ENCODE measurements around the gene OLIG1.
A peak's percentile ranks its signal among the peaks of the same experiment; 100 is the strongest.

OLIG1 gene

GRCh38 chr21:33059380-33059841 is 10.5 kb upstream of the OLIG1 start:
- Histone ChIP-seq H3K27me3 (ENCODE audit: control insufficient read depth in 1 of 2, insufficient read depth in 2 of 2, low read length in 2 of 2) (peaks cover 15 to 21% of the 10 kb centered on the region in 2 donors), H3K4me1 (ENCODE audit: control insufficient read depth in 1 of 2, insufficient read depth in 2 of 2, low read length in 2 of 2) (no peaks in the 10 kb centered on the region), H3K9me3 (ENCODE audit: control insufficient read depth in 1 of 2, low read length in 2 of 2) (no peaks in the 10 kb centered on the region), H3K36me3 (ENCODE audit: control insufficient read depth in 1 of 2, insufficient read depth in 2 of 2, low read length in 2 of 2) (no peaks in the 10 kb centered on the region), H3K9ac (ENCODE audit: low read depth in 1 of 2, low read length in 2 of 2) (no peak overlapping the region), H3K27ac (ENCODE audit: low read depth, low read length) (no peak overlapping the region), H3K4me3 (ENCODE audit: low read depth in 1 of 2, low read length in 2 of 2) (no peak overlapping the region)

GRCh38 chr21:33061233-33061632 is 8.7 kb upstream of the OLIG1 start:
- no peak overlapping the region for H3K4me3 ChIP-seq (ENCODE audit: low read depth in 1 of 2, low read length in 2 of 2)
- H3K4me1 ChIP-seq (ENCODE audit: control insufficient read depth in 1 of 2, insufficient read depth in 2 of 2, low read length in 2 of 2), result no peaks in the 10 kb centered on the region
- no peaks in the 10 kb centered on the region for H3K36me3 ChIP-seq (ENCODE audit: control insufficient read depth in 1 of 2, insufficient read depth in 2 of 2, low read length in 2 of 2)
- no peaks in the 10 kb centered on the region for H3K9me3 ChIP-seq (ENCODE audit: control insufficient read depth in 1 of 2, low read length in 2 of 2)
- H3K27me3 ChIP-seq (ENCODE audit: control insufficient read depth in 1 of 2, insufficient read depth in 2 of 2, low read length in 2 of 2), result peaks cover 23 to 33% of the 10 kb centered on the region in 2 donors
- no peak overlapping the region for H3K9ac ChIP-seq (ENCODE audit: low read depth in 1 of 2, low read length in 2 of 2)
- no peak overlapping the region for H3K27ac ChIP-seq (ENCODE audit: low read depth, low read length)

- Histone ChIP-seq H3K36me3 (ENCODE audit: control insufficient read depth in 1 of 2, insufficient read depth in 2 of 2, low read length in 2 of 2) (no peaks in the 10 kb centered on the region), H3K4me1 (ENCODE audit: control insufficient read depth in 1 of 2, insufficient read depth in 2 of 2, low read length in 2 of 2) (no peaks in the 10 kb centered on the region), H3K27ac (ENCODE audit: low read depth, low read length) (no peak overlapping the region), H3K27me3 (ENCODE audit: control insufficient read depth in 1 of 2, insufficient read depth in 2 of 2, low read length in 2 of 2) (peaks cover 42 to 53% of the 10 kb centered on the region in 2 donors), H3K4me3 (ENCODE audit: low read depth in 1 of 2, low read length in 2 of 2) (no peak overlapping the region), H3K9ac (ENCODE audit: low read depth in 1 of 2, low read length in 2 of 2) (no peak overlapping the region), H3K9me3 (ENCODE audit: control insufficient read depth in 1 of 2, low read length in 2 of 2) (no peaks in the 10 kb centered on the region)
Measured at GRCh38 chr21:33063375-33063883, 6.5 kb upstream of the OLIG1 start.

GRCh38 chr21:33063907-33064622 is 5.9 kb upstream of the OLIG1 start:
- H3K9me3 ChIP-seq (ENCODE audit: control insufficient read depth in 1 of 2, low read length in 2 of 2), result no peaks in the 10 kb centered on the region
- H3K36me3 ChIP-seq (ENCODE audit: control insufficient read depth in 1 of 2, insufficient read depth in 2 of 2, low read length in 2 of 2), result no peaks in the 10 kb centered on the region
- no peaks in the 10 kb centered on the region for H3K4me1 ChIP-seq (ENCODE audit: control insufficient read depth in 1 of 2, insufficient read depth in 2 of 2, low read length in 2 of 2)
- H3K27me3 ChIP-seq (ENCODE audit: control insufficient read depth in 1 of 2, insufficient read depth in 2 of 2, low read length in 2 of 2), result peaks cover 48 to 59% of the 10 kb centered on the region in 2 donors
- H3K4me3 ChIP-seq (ENCODE audit: low read depth in 1 of 2, low read length in 2 of 2), result no peak overlapping the region
- H3K9ac ChIP-seq (ENCODE audit: low read depth in 1 of 2, low read length in 2 of 2), result no peak overlapping the region
- no peak overlapping the region for H3K27ac ChIP-seq (ENCODE audit: low read depth, low read length)

GRCh38 chr21:33064623-33065390 is 5.1 kb upstream of the OLIG1 start:
- H3K27me3 ChIP-seq (ENCODE audit: control insufficient read depth in 1 of 2, insufficient read depth in 2 of 2, low read length in 2 of 2), result peaks cover 55 to 66% of the 10 kb centered on the region in 2 donors
- H3K9ac ChIP-seq (ENCODE audit: low read depth in 1 of 2, low read length in 2 of 2), result no peak overlapping the region
- H3K4me3 ChIP-seq (ENCODE audit: low read depth in 1 of 2, low read length in 2 of 2), result no peak overlapping the region

GRCh38 chr21:33067043-33067442 is 2.9 kb upstream of the OLIG1 start:
- H3K27ac ChIP-seq (ENCODE audit: low read depth, low read length), result no peak overlapping the region
- peaks cover 0 to 17% of the 10 kb centered on the region in 2 donors for H3K4me1 ChIP-seq (ENCODE audit: control insufficient read depth in 1 of 2, insufficient read depth in 2 of 2, low read length in 2 of 2)
- peaks cover 61 to 70% of the 10 kb centered on the region in 2 donors for H3K27me3 ChIP-seq (ENCODE audit: control insufficient read depth in 1 of 2, insufficient read depth in 2 of 2, low read length in 2 of 2)
- no peak overlapping the region for H3K4me3 ChIP-seq (ENCODE audit: low read depth in 1 of 2, low read length in 2 of 2)
- peaks cover 0 to 1% of the 10 kb centered on the region in 2 donors for H3K9me3 ChIP-seq (ENCODE audit: control insufficient read depth in 1 of 2, low read length in 2 of 2)
- H3K9ac ChIP-seq (ENCODE audit: low read depth in 1 of 2, low read length in 2 of 2), result no peak overlapping the region
- no peaks in the 10 kb centered on the region for H3K36me3 ChIP-seq (ENCODE audit: control insufficient read depth in 1 of 2, insufficient read depth in 2 of 2, low read length in 2 of 2)

More at GRCh38 chr21:33064623-33065390, 5.1 kb upstream of the OLIG1 start:
- Histone ChIP-seq H3K4me1 (ENCODE audit: control insufficient read depth in 1 of 2, insufficient read depth in 2 of 2, low read length in 2 of 2) (peaks cover 0 to 2% of the 10 kb centered on the region in 2 donors), H3K27ac (ENCODE audit: low read depth, low read length) (no peak overlapping the region), H3K9me3 (ENCODE audit: control insufficient read depth in 1 of 2, low read length in 2 of 2) (peaks cover 0 to 1% of the 10 kb centered on the region in 2 donors), H3K36me3 (ENCODE audit: control insufficient read depth in 1 of 2, insufficient read depth in 2 of 2, low read length in 2 of 2) (no peaks in the 10 kb centered on the region)

GRCh38 chr21:33067457-33067856 is 2.5 kb upstream of the OLIG1 start:
- Histone ChIP-seq H3K9ac (ENCODE audit: low read depth in 1 of 2, low read length in 2 of 2) (no peak overlapping the region), H3K27ac (ENCODE audit: low read depth, low read length) (no peak overlapping the region), H3K4me3 (ENCODE audit: low read depth in 1 of 2, low read length in 2 of 2) (no peak overlapping the region), H3K36me3 (ENCODE audit: control insufficient read depth in 1 of 2, insufficient read depth in 2 of 2, low read length in 2 of 2) (no peaks in the 10 kb centered on the region), H3K9me3 (ENCODE audit: control insufficient read depth in 1 of 2, low read length in 2 of 2) (peaks cover 0 to 1% of the 10 kb centered on the region in 2 donors), H3K4me1 (ENCODE audit: control insufficient read depth in 1 of 2, insufficient read depth in 2 of 2, low read length in 2 of 2) (peaks cover 0 to 19% of the 10 kb centered on the region in 2 donors), H3K27me3 (ENCODE audit: control insufficient read depth in 1 of 2, insufficient read depth in 2 of 2, low read length in 2 of 2) (peaks cover 65 to 74% of the 10 kb centered on the region in 2 donors)

GRCh38 chr21:33069243-33069642 is 698 bp upstream of the OLIG1 start:
- Histone ChIP-seq H3K4me3 (ENCODE audit: low read depth in 1 of 2, low read length in 2 of 2) (no peak overlapping the region), H3K9ac (ENCODE audit: low read depth in 1 of 2, low read length in 2 of 2) (no peak overlapping the region), H3K9me3 (ENCODE audit: control insufficient read depth in 1 of 2, low read length in 2 of 2) (peaks cover 0 to 1% of the 10 kb centered on the region in 2 donors), H3K27ac (ENCODE audit: low read depth, low read length) (no peak overlapping the region), H3K4me1 (ENCODE audit: control insufficient read depth in 1 of 2, insufficient read depth in 2 of 2, low read length in 2 of 2) (peaks cover 0 to 19% of the 10 kb centered on the region in 2 donors), H3K27me3 (ENCODE audit: control insufficient read depth in 1 of 2, insufficient read depth in 2 of 2, low read length in 2 of 2) (peaks cover 74 to 79% of the 10 kb centered on the region in 2 donors), H3K36me3 (ENCODE audit: control insufficient read depth in 1 of 2, insufficient read depth in 2 of 2, low read length in 2 of 2) (no peaks in the 10 kb centered on the region)

- Histone ChIP-seq H3K27me3 (ENCODE audit: control insufficient read depth in 1 of 2, insufficient read depth in 2 of 2, low read length in 2 of 2) (peaks cover 76 to 78% of the 10 kb centered on the region in 2 donors), H3K4me1 (ENCODE audit: control insufficient read depth in 1 of 2, insufficient read depth in 2 of 2, low read length in 2 of 2) (peaks cover 0 to 19% of the 10 kb centered on the region in 2 donors), H3K4me3 (ENCODE audit: low read depth in 1 of 2, low read length in 2 of 2) (no peak overlapping the region), H3K27ac (ENCODE audit: low read depth, low read length) (no peak overlapping the region), H3K9me3 (ENCODE audit: control insufficient read depth in 1 of 2, low read length in 2 of 2) (peaks cover 0 to 1% of the 10 kb centered on the region in 2 donors), H3K9ac (ENCODE audit: low read depth in 1 of 2, low read length in 2 of 2) (no peak overlapping the region), H3K36me3 (ENCODE audit: control insufficient read depth in 1 of 2, insufficient read depth in 2 of 2, low read length in 2 of 2) (no peaks in the 10 kb centered on the region)
Measured at GRCh38 chr21:33069645-33069993, 322 bp upstream of the OLIG1 start.

- H3K9ac ChIP-seq (ENCODE audit: low read depth in 1 of 2, low read length in 2 of 2), result no peak overlapping the region
- peaks cover 0 to 19% of the 10 kb centered on the region in 2 donors for H3K4me1 ChIP-seq (ENCODE audit: control insufficient read depth in 1 of 2, insufficient read depth in 2 of 2, low read length in 2 of 2)
- H3K27me3 ChIP-seq (ENCODE audit: control insufficient read depth in 1 of 2, insufficient read depth in 2 of 2, low read length in 2 of 2), result peaks cover 74 to 75% of the 10 kb centered on the region in 2 donors
- H3K27ac ChIP-seq (ENCODE audit: low read depth, low read length), result no peak overlapping the region
- H3K4me3 ChIP-seq (ENCODE audit: low read depth in 1 of 2, low read length in 2 of 2), result peak overlapping the region in 1 of 2 donors; percentile 75
- H3K36me3 ChIP-seq (ENCODE audit: control insufficient read depth in 1 of 2, insufficient read depth in 2 of 2, low read length in 2 of 2), result no peaks in the 10 kb centered on the region
- peaks cover 0 to 1% of the 10 kb centered on the region in 2 donors for H3K9me3 ChIP-seq (ENCODE audit: control insufficient read depth in 1 of 2, low read length in 2 of 2)
Measured at GRCh38 chr21:33070744-33070997, 730 bp downstream of the OLIG1 start.
